Measurements from ENCODE around the gene SMG6. TPM values are rescaled to one million over a fixed set of nuclear protein-coding genes. Genes with fewer than 3 reads are reported as not detected.

The SMG6 gene
- total RNA-seq, 2 donors from 2014 or later, result 12.5 to 22.1 TPM

- Histone ChIP-seq H3K4me1 (peaks cover 12% of the 10 kb centered on the region), H3K36me3 (replicated peaks in 1 of 2; ENCODE audit: insufficient read depth in 1 of 2, low read depth in 2 of 2) (no peaks in the 10 kb centered on the region), H3K9me3 (no peaks in the 10 kb centered on the region), H3K27me3 (no peaks in the 10 kb centered on the region), H3K4me3 (no peak overlapping the region), H3K27ac (peak overlapping the region in 2 of 4 donors; percentile 26 to 35)
- TF ChIP-seq CTCF (IDR thresholded peaks at IDR 0.05), result no peak
- TF ChIP-seq POLR2A (IDR thresholded peaks at IDR 0.05), result no peak
- DNase-seq (no peak), ATAC-seq (no peak)
- intact Hi-C loops (cut with DNase I), result no loop called here
Observed at GRCh38 chr17:2223617-2223927, 80.0 kb downstream of the SMG6 start.

- no peaks in the 10 kb centered on the region for H3K36me3 ChIP-seq (replicated peaks in 1 of 2; ENCODE audit: insufficient read depth in 1 of 2, low read depth in 2 of 2)
- ATAC-seq (peak; percentile 72), DNase-seq (peak; percentile 31 to 66 (median 54))
- TF ChIP-seq CTCF (IDR thresholded peaks at IDR 0.05), result no peak
- TF ChIP-seq POLR2A (IDR thresholded peaks at IDR 0.05), result no peak
- H3K27ac ChIP-seq, result peak overlapping the region in 2 of 4 donors; percentile 26 to 35
- H3K27me3 ChIP-seq, result no peaks in the 10 kb centered on the region
- H3K9me3 ChIP-seq, result no peaks in the 10 kb centered on the region
- intact Hi-C loops (cut with DNase I), result no loop called here
- peaks cover 12% of the 10 kb centered on the region for H3K4me1 ChIP-seq
- H3K4me3 ChIP-seq, result no peak overlapping the region
- WGBS, 2 donors, result 37 to 43% methylated on average over 8 to 10 of the region's 10 CpGs
Observed at GRCh38 chr17:2222901-2223616, 80.5 kb downstream of the SMG6 start.

GRCh38 chr17:2222301-2222700, 81.3 kb downstream of the SMG6 start:
- H3K36me3 ChIP-seq (replicated peaks in 1 of 2; ENCODE audit: insufficient read depth in 1 of 2, low read depth in 2 of 2), result no peaks in the 10 kb centered on the region
- DNase-seq (no peak), ATAC-seq (no peak)
- no peaks in the 10 kb centered on the region for H3K9me3 ChIP-seq
- no peaks in the 10 kb centered on the region for H3K27me3 ChIP-seq
- intact Hi-C loops (cut with DNase I), result no loop called here
- H3K4me3 ChIP-seq, result no peak overlapping the region
- no peak for TF ChIP-seq CTCF (IDR thresholded peaks at IDR 0.05)
- no peak for TF ChIP-seq POLR2A (IDR thresholded peaks at IDR 0.05)
- peak overlapping the region in 1 of 4 donors; percentile 26 for H3K27ac ChIP-seq
- H3K4me1 ChIP-seq, result peaks cover 12% of the 10 kb centered on the region
- WGBS, 2 donors, result 74 to 91% methylated on average over 5 of the region's 5 CpGs

GRCh38 chr17:2218426-2218825, 85.2 kb downstream of the SMG6 start:
- H3K4me1 ChIP-seq, result peaks cover 9% of the 10 kb centered on the region

More at GRCh38 chr17:2218426-2218825, 85.2 kb downstream of the SMG6 start:
- no peak overlapping the region for H3K27ac ChIP-seq
- no peak overlapping the region for H3K4me3 ChIP-seq
- ATAC-seq (no peak), DNase-seq (no peak)
- H3K9me3 ChIP-seq, result no peaks in the 10 kb centered on the region
- TF ChIP-seq POLR2A (IDR thresholded peaks at IDR 0.05) (no peak), CTCF (IDR thresholded peaks at IDR 0.05) (no peak)
- intact Hi-C loops (cut with DNase I), result no loop called here
- H3K36me3 ChIP-seq (replicated peaks in 1 of 2; ENCODE audit: insufficient read depth in 1 of 2, low read depth in 2 of 2), result no peaks in the 10 kb centered on the region
- 89 to 93% methylated on average over 8 of the region's 8 CpGs for whole genome bisulfite sequencing, 2 donors
- no peaks in the 10 kb centered on the region for H3K27me3 ChIP-seq
